Smooth muscle cell of the coronary artery (primary cell): Measurements from ENCODE around the gene SDF2L1. TPM values are rescaled to one million over a fixed set of nuclear protein-coding genes. Genes with fewer than 3 reads are reported as not detected.

ENCODE experiments used
- total RNA-seq: library from RNA; depleted of rRNA; stranded (reverse); fragments of >200 nt; gene quantifications from 2 replicates; pipeline ENCODE4 v1.2.3, GENCODE V29; 2014; ENCODE audit warnings: low replicate concordance

SDF2L1 gene, protein sequence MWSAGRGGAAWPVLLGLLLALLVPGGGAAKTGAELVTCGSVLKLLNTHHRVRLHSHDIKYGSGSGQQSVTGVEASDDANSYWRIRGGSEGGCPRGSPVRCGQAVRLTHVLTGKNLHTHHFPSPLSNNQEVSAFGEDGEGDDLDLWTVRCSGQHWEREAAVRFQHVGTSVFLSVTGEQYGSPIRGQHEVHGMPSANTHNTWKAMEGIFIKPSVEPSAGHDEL
- total RNA-seq = 28.5 and 46.2 TPM in 2 replicates

DNA sequence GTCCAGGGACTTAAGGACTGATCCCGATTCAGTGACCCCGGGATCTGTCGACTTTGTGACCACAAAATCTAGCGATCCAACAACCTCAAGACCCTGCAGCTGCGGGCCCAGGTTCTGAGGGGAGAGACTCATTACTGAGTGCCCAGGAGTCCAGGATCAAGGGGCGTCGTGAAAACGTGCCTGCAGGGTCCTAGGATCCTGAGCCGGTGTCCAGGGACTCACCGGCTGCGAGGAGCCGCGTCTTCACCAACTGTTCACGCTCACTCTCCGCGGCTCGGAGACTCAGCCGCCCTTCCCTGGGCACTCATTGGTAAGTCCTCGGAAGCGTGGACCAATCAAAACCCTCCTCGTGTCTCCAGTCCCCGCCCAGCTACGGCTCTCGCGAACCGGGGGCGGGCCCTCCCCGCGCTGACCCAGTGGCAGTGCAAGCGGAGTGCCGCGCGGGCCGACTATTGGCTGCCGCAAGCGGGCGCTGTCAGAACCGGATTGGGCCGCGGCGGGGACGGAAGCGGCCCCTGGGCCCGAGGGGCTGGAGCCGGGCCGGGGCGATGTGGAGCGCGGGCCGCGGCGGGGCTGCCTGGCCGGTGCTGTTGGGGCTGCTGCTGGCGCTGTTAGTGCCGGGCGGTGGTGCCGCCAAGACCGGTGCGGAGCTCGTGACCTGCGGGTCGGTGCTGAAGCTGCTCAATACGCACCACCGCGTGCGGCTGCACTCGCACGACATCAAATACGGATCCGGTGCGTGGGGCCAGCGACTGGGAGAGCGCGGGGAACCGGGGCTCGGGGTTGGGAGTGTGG, at the start of gene SDF2L1:
SDF2L1 (plus strand) TSS at position 514 of the 795 bp plus-strand sequence; CDS start at position 549, 35 bp downstream.

DNA sequence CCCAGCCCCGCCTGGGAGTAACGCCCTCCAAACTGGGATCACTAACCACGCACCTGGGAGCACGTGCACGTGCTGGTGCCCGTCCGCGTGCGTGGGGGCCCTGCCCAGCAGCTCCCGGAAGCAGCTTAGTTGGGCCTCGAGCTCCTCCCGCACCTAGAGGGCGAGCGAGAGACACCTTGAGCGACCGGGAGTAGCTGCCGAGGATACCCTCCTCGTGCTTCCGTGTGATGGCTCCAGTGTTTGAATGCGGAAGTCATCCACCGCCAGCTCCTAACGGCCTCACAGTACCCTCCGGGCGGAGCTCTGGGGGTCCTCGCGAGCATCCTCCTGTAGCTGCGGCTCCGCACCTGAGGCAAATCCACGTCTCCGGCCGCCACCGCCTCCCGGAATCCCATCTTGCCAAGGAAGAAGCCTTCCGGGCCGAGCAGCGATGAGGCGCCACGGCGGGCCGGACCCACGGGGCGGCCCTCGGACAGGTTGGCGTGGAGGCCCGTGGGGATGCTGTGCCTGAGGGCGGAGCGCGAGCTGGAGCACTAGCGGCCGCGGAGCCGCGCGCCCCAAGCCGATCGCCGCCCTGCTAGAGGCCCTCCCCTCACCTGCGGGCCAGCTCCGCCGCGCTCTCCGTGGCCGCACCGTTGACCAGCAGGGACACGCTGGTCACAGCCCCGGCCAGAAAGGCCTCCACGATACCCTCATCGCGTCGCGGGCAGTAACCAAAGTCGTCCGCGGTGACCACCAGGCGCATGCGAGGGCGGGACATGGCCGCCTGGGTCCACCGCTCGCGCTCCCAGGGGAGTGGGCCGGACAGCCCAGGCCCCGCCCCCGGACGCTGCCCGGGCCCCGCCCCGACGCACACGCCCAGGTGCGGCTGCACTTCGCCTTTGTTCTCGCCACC, 12.6 kb upstream of the SDF2L1 start, which contains the start of gene YDJC:
YDJC (minus strand) TSS at position 768 of the 895 bp plus-strand sequence; CDS start at position 760, 8 bp downstream.

DNA sequence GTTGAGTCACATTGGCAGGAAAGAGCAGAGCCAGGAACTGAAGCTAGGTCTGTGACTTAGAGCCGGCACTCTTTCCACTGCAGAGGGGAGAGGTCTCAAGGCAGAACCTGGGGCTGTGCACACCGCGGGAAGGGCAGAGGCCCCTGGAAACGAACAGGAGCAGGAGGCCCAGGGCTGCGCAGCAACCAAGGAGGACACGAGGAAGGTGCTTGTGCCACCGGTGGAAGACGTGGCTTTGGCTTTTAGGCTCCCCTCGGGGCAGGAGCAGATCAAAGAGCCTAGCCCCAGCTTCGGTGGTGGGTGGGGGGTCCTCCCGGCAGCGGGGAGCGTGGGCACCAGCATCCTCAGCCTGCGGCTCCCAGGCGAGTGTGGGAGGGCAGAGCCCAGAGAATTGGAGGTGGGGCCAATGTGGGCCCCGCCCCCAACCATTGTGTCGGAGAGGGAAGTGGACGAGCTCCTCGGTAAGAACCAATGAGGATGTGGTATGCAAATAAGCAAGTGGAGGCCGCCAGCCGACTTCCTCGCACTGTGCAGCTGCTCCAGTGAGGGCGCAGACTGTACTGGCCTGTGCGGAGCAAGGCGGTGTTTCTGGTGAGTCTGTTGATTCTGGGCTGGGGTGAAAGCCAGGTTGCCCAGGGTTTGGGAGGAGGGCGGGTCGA, 9.7 kb upstream of the SDF2L1 start, which contains the start of gene CCDC116:
CCDC116 (plus strand) TSS at position 524 of the 659 bp plus-strand sequence. CDS start 422 bp downstream, outside the sequence.

Other genes with a start within 250 kb of the SDF2L1 start
- 2.0 and 3.0 TPM in 2 replicates for gene HIC2, start 224.9 kb upstream of the SDF2L1 start, total RNA-seq
- gene TMEM191C, start 174.9 kb upstream of the SDF2L1 start, total RNA-seq = 0.82 and 1.4 TPM in 2 replicates
- 0.15 and 0.70 TPM in 2 replicates for gene RIMBP3C, start 90.8 kb upstream of the SDF2L1 start, total RNA-seq
- 10.4 and 25.7 TPM in 2 replicates for gene UBE2L3, start 74.6 kb upstream of the SDF2L1 start, total RNA-seq
- gene YDJC, start 12.3 kb upstream of the SDF2L1 start, total RNA-seq = 3.3 and 15.1 TPM in 2 replicates
- gene CCDC116, start 9.5 kb upstream of the SDF2L1 start, total RNA-seq = 0.08 and 0.23 TPM in 2 replicates
- 17.4 and 22.0 TPM in 2 replicates for gene PPIL2, start 23.7 kb downstream of the SDF2L1 start, total RNA-seq
- gene YPEL1, start 93.5 kb downstream of the SDF2L1 start, total RNA-seq = 0.98 and 1.1 TPM in 2 replicates
- gene MAPK1, start 225.3 kb downstream of the SDF2L1 start, total RNA-seq = 28.5 and 33.3 TPM in 2 replicates